Tibial artery (tissue), 4 donors: ENCODE data around the gene DEPDC7.

Source experiments
- DNase-seq, 2 donors: peaks; one replicate each; pipeline ENCODE4 v3.0.0-alpha.2; 2019
- H3K27ac ChIP-seq, 2 donors: fragments of 200-600 bp; sonication (generic) in 1 of 2; 1 replicate in 1 of 2; 2 replicates in 1 of 2; pipeline ENCODE4 v1.5.1; 2018 to 2019; ENCODE audit warnings: mild to moderate bottlenecking in 1 of 2
- H3K27me3 ChIP-seq, 2 donors: fragments of 200-600 bp; sonication (generic) in 1 of 2; one replicate each; pipeline versions ENCODE4 v1.5.1 to v1.6.0; 2016 to 2019
- H3K36me3 ChIP-seq, 3 donors: fragments of 200-600 bp; sonication (generic) in 2 of 3; one replicate each; pipeline ENCODE4 v1.5.1; 2016 to 2019; ENCODE audit warnings: mild to moderate bottlenecking in 2 of 3
- H3K4me1 ChIP-seq, 4 donors: fragments of 200-600 bp; sonication (generic) in 2 of 4; 1 replicate in 3 of 4; 2 replicates in 1 of 4; pipeline ENCODE4 v1.5.1; 2016 to 2019
- H3K4me3 ChIP-seq, 2 donors: fragments of 200-600 bp; sonication (generic) in 1 of 2; 1 replicate in 1 of 2; 2 replicates in 1 of 2; pipeline ENCODE4 v1.5.1; 2018 to 2019; ENCODE audit warnings: mild to moderate bottlenecking in 2 of 2
- H3K9me3 ChIP-seq, 3 donors: fragments of 200-600 bp; sonication (generic) in 1 of 3; one replicate each; pipeline ENCODE4 v1.5.1; 2016 to 2019
- CTCF ChIP-seq, 2 experiments: fragments of 200-600 bp in 1 of 2; fragments of 450-650 bp in 1 of 2; IDR thresholded peaks; one replicate each; pipeline ENCODE4 v1.5.1; 2017 to 2019; ENCODE audit warnings: antibody characterized with exemption in 2 of 2, mild to moderate bottlenecking in 1 of 2, moderate library complexity in 1 of 2
- intact Hi-C: fragments of 100-400 bp; cut with DNase I; formaldehyde crosslinking; loops from one replicate; pipeline ENCODE4 v1.15.0; 2023; ENCODE audit warnings: low total_unique reads

DEPDC7 gene

DNA sequence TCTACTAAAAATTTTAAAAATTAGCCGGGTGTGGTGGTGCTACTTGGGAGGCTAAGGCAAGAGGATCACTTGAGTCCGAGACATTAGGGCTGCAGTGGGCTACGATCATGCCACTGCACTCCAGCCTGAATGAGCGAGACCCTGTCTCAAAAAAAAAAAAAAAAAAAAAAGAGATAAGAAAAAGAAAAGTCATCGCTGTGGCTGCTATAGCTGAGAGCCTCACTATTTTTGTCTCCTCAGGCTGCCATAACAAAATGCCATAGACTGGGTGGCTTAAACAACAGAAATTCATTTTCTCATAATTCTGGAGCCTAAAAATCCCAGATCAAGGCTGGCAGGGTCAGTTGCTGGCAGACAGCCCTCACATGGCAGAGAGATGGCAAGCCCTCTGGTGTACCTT is 30.1 kb upstream of the DEPDC7 start:
- no peak for DNase-seq
- intact Hi-C loops: no loop called here
- Histone ChIP-seq H3K4me1 (no peaks in the 10 kb centered on the region), H3K27ac (no peak overlapping the region), H3K27me3 (no peaks in the 10 kb centered on the region), H3K4me3 (no peak overlapping the region), H3K9me3 (no peaks in the 10 kb centered on the region), H3K36me3 (no peaks in the 10 kb centered on the region)
- no peak for TF ChIP-seq CTCF (IDR thresholded peaks at IDR 0.05)

DNA sequence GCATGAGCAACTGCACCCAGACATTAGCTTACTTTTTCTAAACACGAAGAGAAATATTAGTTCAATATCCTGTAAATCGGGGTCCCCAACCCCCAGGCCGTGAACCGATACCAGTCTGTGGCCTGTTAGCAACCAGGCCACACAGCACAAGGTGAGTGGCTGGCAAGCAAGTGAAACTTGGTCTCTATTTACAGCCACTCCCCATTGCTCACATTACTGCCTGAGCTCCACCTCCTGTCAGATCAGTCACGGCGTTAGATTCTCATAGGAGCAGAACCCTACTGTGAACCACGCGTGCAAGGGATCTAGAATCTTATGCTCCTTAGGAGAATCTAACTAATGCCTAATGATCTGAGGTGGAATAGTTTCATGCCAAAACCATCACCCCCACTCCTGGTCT is 27.8 kb upstream of the DEPDC7 start:
- Histone ChIP-seq H3K4me3 (no peak overlapping the region), H3K4me1 (no peaks in the 10 kb centered on the region), H3K9me3 (peaks cover 0 to 4% (median 0%) of the 10 kb centered on the region in 3 donors), H3K27me3 (no peaks in the 10 kb centered on the region), H3K36me3 (no peaks in the 10 kb centered on the region), H3K27ac (no peak overlapping the region)
- no peak for DNase-seq
- intact Hi-C loops: no loop called here
- no peak for TF ChIP-seq CTCF (IDR thresholded peaks at IDR 0.05)

GRCh38 chr11:32990481-32990880 is 25.2 kb upstream of the DEPDC7 start:
- H3K4me3 ChIP-seq: no peak overlapping the region
- no peaks in the 10 kb centered on the region for H3K36me3 ChIP-seq
- intact Hi-C loops: no loop called here
- no peak for DNase-seq
- H3K9me3 ChIP-seq: peaks cover 0 to 4% (median 0%) of the 10 kb centered on the region in 3 donors
- TF ChIP-seq CTCF (IDR thresholded peaks at IDR 0.05): no peak
- no peak overlapping the region for H3K27ac ChIP-seq
- H3K27me3 ChIP-seq: no peaks in the 10 kb centered on the region
- H3K4me1 ChIP-seq: no peaks in the 10 kb centered on the region

DNA sequence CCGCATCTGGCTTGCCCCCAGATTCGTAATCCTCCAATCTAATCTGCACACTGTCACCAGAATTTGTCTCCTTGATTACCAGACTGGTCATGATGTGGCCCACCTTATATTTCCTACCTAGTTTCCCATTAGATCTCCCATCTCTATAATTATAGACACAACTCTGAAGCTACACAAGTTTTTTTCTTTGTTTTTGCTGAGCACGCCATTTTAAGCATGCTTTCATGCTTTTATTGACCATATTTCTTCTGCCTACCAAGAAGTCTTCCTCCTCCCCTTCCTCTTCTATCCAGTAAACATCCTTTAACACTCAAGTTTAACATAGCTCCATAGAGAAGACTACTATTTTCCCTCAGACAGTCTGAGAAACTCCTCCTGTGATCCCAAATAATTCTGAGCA is 24.3 kb upstream of the DEPDC7 start:
- H3K27ac ChIP-seq: no peak overlapping the region
- TF ChIP-seq CTCF (IDR thresholded peaks at IDR 0.05): no peak

GRCh38 chr11:32991898-32992297 is 23.8 kb upstream of the DEPDC7 start:
- intact Hi-C loops: no loop called here
- peaks cover 0 to 4% (median 0%) of the 10 kb centered on the region in 3 donors for H3K9me3 ChIP-seq
- no peak for DNase-seq
- H3K4me1 ChIP-seq: no peaks in the 10 kb centered on the region
- no peaks in the 10 kb centered on the region for H3K36me3 ChIP-seq
- no peak overlapping the region for H3K4me3 ChIP-seq
- H3K27me3 ChIP-seq: no peaks in the 10 kb centered on the region
- no peak overlapping the region for H3K27ac ChIP-seq
- TF ChIP-seq CTCF (IDR thresholded peaks at IDR 0.05): no peak

More for the DNA sequence above, 24.3 kb upstream of the DEPDC7 start:
- H3K4me1 ChIP-seq: no peaks in the 10 kb centered on the region
- DNase-seq: no peak
- H3K9me3 ChIP-seq: peaks cover 0 to 4% (median 0%) of the 10 kb centered on the region in 3 donors
- no peak overlapping the region for H3K4me3 ChIP-seq
- no peaks in the 10 kb centered on the region for H3K36me3 ChIP-seq
- no peaks in the 10 kb centered on the region for H3K27me3 ChIP-seq
- intact Hi-C loops: no loop called here

DNA sequence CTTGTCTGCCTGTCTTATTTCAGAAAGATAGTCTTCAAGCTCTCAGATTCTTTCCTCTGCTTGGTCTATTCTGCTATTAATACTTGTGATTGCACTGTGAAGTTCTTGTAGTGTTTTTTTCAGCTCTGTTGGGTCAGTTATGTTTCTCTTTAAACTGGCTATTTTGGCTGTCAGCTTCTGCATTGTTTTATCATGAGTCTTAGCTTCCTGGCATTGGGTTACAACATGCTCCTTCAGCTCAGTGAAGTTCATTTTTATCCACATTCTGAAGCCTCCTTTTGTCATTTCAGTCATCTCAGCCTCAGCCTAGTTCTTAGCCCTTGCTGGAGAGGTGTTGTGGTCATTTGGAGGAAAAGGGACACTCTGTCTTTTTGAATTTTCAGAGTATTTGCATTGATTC is 15.5 kb upstream of the DEPDC7 start:
- TF ChIP-seq CTCF (IDR thresholded peaks at IDR 0.05): no peak
- intact Hi-C loops: no loop called here
- Histone ChIP-seq H3K36me3 (no peaks in the 10 kb centered on the region), H3K9me3 (no peaks in the 10 kb centered on the region), H3K27me3 (no peaks in the 10 kb centered on the region), H3K27ac (no peak overlapping the region), H3K4me3 (no peak overlapping the region), H3K4me1 (no peaks in the 10 kb centered on the region)
- DNase-seq: no peak
